CD4-positive, alpha-beta T cell treated with Interferon gamma for 1 hour (primary cell): ENCODE data around the gene CSMD2.

Experiments used
- DNase-seq: peaks from one replicate; pipeline ENCODE4 v3.0.0-alpha.2; 2020

CSMD2 gene

DNA sequence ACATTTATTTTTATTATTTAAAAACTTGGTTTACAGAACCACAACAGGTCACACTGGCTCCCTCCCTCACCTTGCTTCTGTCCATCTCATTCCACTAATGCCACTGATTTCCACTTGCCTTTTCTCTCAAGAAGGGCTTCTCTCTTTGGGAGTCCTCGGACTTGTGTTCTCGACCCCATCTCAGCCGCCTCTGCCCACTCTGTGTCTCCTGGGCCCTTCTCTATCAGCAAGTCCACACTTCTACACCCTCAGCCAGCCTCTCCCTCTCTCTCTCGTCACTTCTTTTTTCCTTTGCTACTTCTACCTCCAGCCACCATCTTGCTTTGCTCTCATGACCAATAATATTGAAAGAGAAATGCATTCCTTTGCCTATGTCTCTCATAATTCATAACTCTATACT lies 171.7 kb downstream of the CSMD2 start:
- DNase-seq = no peak

DNA sequence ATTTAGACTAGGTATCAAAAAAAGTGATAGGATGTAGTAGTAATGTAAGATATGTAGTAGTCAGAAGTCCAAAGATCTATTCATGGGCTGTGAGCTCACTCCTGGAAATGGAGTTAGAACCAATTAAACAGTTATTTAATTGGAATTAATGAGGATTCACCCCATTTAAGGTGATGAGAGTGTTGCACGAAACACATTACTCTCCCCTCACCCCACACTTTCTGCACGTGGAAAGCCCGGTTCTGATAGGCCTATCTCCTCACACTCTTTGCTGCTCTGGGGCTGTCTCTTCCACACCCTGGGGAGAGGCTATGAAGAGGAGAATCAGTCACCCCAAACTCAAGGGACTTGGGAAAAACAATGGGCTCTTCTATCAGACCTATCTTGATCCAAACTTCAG lies 174.7 kb downstream of the CSMD2 start:
- DNase-seq = no peak

DNA sequence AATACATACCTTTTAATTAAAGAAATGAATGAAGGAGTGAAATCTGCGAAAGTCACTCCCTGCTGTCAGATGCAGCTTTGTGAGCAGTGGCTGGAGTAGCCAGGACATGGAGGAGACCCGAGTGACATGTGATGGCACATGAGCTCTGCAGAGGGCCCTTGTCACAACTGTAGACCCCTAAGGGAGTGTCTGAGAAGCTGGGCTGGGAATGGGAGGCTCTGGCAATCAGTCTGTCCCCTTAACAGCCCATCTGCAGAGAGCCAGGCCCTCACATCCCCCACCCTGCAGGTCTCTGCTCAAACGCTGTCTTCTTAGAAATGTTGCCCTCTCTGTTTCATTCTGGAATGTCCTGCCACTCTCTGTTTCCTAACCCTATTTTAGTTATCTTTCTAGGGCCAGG lies 176.9 kb downstream of the CSMD2 start:
- no peak for DNase-seq

DNA sequence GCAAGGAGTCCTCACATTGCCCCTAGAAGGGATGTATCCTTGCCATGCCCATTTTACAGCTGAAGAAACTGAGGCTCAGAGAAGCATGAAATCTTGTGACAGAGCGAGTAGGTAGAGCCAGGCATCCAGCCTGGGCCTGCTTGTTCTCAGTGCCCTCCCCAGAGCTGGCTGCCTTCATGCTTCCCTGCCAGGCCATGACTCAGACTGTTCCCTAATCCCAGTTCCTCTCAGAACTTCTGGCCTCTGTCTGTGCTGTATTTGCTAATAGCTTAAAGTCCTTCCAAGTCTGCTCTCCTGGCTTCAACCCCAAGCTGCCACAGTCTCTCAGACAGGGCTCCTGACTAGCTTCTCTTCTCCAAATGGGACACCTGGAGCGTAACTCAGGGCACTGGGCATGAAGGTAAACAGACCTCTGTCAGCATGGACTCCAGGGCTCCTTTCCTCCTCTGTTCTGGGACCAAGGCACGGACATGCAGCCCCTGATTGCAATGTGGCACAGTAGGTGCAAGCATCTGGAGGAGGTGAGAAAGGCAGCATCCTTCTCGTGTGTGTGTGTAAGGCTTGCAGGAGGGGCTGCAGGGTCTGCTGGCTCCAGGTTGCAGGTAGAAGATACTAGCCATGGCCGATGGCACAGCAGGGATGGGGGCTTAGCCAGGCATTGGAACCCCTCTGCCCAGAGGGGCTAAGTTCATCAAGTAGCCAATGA lies 178.5 kb downstream of the CSMD2 start:
- DNase-seq = no peak

DNA sequence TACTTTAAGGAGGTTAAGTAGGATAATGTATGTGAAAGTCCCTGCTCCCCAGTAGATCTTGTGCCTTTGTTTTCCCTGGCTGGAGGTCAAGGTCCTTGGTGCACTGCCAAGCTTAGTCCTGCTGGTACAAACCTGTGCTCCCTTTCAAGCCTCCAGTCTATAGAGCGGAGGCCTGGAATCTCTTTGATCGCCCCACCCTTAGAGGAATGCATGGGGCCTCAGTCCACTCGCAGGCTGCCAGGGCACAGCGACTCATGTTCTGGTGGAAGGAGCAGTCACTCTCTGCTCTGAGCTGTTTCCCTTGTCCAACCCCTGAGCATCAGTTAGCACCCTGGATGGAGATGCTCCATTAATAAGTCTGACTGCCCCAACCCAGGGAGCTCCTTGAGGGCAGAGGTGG lies 179.4 kb downstream of the CSMD2 start:
- DNase-seq = no peak

DNA sequence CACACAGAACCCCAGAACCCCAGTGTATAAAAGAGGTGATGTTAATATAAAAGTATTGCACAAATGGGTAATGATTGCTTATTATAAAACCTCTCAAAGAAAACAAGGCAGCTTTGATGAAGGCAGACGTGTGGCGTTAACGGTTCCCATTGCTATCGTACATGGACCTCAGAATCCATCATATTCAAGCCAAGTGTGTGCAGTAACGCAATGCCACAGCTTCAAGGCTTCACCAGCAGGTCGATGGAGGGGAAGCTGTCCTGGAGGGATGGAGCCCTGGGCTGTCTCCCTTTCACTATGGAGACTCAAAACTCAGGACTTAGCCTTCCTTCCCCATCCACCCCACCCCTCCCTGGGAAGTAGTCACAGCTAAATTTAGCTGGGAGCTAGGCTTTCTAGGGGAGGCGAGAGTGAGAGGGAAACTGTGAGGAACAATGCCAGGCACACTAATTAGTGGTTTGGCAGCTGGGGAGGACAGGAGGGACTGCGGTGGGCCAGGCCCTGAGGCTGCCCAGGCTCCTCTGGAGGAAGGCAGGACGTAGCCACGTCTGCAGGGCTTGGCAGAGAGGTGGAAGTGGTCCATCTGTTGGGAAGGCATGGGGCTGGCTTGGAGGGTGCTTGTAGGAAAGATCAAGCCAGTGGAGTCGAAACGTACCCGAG lies 180.0 kb downstream of the CSMD2 start:
- no peak for DNase-seq

DNA sequence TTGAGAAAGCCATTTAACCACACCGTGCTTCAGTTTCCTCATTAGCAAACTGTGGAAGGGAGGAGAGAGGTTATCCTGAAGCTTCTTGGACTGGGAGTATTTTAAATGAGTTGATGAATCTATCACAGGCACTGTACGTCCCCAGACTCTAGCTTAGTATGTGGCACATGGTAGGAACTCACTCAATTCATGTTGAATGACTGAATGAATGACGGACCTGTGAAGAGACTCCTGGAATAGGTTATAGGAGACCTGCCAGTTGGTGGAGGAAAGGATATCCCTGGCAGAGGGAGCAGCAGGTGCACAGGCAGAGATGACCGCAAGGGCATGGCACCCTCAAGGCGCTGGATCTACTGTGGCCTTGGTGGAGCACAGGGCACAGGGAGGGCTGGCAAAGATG lies 182.6 kb downstream of the CSMD2 start:
- DNase-seq = no peak

DNA sequence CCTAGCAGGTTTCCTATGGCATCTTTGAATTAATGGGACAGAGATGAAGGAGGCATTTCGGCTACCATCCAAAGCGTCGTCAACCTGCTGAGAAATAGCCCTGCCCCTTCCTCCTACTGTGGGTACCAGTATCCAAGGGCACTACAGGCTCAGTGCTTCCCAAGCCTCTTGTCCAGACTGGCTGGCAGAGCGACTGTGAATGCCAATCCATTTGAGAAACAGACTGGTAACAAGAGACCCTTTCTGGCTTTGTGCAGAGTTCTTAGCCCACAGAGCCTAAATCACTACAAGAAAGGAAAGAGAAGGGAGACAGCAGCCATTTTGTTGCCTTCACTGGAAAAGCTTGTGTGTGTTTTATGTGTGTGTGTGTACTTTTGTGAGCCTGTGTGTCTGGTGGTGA lies 185.7 kb downstream of the CSMD2 start:
- no peak for DNase-seq

DNA sequence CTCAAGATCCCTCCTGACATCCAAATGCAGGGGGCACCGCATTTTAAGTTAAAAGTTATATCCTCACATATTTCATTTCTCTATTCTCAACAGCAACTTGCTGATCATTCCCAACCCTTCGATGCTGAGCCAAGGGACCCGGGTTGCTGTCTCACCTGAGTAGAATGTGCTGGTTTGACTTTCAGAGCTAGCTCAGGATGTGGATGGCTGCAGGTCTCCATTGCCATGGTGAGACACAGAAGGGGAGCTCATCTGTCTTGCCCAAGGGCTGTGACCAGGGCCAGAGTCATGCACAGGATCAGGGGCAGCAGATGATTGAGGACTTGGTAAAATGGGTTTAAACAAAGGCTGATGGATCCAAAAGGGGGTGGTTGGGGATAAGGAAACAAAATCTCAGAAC lies 189.1 kb downstream of the CSMD2 start:
- DNase-seq = no peak

DNA sequence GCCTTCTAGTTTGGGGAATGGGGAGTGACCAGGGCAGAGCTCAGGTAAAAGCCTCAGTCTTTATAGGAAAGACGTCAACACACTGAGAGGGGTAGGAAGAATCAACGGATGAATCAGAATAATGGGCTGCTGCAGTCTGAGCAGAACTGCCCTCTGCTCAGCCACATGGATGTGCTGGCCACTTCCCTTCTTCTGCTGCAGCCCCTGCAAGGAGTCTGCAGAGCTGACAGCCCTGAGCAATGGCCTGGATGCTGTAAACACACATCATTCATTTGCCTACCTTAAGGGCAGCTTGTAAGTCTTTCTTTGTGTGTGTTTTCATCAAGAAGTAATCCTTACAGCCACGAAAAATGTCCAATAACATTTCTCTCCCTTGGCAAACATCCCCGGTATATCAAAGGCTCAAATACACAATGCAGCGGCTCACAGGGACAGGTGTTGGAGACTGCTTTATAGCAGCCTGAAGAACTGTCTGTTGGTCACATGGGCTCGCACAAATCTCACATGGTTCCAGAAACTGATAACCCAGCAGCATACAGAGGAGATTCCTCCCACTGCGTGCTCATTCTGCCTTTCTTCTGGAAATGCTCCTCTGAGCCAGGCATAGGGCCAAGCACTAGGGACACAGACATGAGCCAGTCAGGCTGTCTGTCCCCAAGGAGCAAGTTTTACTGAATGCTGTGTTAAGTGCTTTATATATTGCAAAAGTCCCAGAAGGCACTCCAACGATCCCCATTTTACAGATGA lies 191.1 kb downstream of the CSMD2 start:
- DNase-seq = no peak

DNA sequence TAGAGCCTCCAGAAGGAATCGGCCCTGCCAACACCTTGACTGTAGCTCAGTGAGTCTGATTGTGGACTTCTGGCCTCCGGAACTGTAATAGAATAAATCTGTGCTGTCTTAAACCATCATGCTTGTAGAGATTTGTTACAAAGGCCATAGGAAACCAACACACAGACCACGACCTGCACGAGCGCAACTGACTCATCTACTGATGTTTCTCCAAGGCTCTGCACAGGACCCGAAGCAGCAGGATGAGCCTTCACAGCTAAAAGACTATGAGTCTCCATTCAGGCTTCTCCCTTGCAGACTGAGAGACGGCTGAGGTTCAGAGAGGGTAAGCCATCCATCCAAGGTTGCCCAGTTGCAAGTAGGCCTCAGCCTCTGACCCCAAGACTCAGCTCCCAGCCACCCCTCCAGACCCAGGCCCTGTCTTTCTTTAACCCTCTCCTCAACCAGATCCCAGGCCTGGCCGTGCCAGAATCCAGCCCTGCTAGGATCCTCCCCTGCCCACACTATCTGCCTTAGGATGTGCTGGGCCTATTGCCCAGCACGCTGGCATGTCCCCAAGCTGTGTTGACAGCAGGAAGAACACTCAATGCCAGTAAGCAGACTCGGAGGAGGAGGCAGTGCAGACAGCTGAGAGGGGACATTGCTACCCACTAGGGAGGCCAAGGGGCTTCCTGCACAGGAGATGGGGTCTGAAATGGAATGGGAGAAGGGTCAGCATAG lies 192.2 kb downstream of the CSMD2 start:
- no peak for DNase-seq

DNA sequence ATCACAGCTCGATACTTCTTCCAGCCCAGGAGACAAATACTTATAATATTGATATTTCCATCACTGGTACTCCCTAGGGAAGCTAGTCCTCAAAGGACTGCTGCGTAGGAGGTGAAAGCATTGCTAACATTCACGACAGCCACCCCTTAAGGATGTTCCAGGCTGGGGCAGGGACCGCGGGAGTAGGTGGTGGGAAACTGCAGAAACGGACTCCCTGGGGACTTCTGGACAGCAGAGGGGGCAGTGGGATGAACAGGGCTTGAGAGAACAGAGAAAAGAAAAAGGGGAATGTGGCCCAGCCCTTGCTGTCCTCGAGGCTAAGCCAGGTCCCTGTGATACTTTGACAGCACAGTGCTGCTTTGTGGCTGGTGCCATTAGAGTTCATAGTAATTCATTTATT lies 193.1 kb downstream of the CSMD2 start:
- DNase-seq = no peak

DNA sequence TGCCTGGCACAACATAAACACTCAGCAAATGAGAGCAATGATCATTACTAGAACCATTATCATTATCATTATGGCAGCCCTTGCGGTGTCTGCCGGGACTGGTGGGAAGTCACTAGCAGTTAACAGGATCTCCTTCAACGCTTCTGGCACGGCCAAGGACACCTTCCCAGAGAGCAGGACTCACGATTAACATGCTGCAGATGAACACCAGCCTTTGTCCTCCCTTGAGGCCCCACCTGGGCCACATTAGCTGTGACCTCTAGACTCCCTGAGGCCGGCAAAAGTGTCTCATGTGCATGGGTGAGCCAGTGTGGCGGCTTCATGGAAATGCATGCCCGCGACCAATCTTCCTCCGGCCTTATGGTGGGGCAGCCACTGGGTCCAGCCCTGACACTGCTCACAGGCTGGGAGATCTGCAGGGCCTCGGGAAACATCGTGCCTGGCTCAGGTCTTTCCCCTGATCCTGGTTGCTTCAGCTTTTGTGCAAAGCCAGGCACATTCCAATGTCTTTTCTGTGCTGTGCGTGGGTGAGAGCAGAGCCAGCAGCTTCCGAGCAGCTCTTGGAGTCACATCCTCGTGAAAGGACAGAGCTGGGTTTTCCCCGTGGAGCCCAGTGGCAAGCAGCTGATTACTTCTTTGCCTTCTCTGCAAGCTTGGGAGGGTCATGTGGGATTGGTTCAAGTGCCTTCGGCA lies 193.9 kb downstream of the CSMD2 start:
- DNase-seq = no peak

DNA sequence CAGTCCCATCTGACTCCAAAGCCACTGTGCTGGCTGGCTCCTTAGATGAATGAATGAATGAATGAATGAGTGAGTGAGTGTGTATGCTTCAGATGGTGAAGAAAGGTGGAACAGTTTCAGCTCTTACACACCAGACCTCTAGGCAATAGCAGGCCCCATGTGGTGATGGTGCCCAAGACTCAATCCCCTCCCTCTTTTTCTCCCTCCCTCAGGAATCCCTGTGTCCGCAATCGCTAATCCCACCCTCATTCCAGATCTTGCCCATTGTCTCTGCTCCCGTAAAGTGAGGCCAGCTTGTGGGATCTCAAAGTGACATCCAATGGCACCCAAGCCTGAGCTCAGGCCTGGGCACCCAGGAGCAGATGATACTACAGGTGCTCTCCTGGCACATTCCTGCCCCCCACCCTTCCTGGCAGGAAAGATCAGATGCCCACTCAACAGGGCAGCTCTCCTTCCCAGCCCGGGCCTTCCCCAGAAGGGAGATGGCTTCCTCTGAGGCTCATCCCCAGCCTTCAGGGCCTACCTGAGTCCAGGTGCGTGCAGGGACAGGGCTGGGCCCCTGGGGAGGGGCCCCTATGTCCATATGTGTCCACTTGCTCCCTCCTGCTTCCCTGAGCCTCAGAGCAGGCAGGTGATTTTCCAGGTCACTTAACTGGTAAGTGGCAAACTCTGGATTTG lies 194.7 kb downstream of the CSMD2 start:
- DNase-seq = no peak

DNA sequence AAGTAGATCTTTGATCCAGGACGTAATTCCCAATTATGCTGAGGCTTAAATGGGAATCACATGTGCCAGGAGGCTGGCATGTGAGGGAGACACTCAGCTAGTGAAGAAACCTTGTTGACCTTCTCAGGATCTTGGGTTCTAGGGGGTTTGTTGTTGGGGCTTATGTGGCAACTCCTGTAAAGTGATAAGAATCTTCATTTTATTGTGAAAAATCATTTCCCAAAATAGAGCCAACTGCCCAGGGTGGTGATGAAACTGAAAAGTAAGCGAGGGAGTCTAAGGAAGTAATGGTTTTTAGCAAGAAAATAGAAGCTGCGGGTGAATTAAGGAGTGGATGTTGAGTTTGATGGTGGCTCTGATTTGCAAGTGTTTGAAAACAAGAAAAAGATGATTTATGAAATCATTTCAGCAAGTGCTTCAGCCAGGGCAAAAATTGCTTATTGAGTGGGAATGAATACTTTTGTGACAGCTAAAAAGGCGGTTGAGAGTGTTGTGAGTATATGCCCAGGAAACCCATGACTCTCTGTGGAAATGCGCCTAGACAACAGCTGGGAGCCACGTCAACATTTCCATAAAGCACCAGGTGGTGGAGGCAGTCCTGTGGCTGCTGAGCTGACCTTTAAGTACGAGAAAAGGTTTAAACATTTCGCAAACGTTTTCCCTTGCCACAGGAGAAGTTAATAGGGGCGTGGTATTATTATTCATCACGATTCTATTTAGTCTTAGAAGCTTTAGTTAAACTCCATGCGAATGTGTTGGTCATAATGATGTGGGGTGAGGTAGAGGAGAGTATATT lies 198.5 kb downstream of the CSMD2 start:
- no peak for DNase-seq

DNA sequence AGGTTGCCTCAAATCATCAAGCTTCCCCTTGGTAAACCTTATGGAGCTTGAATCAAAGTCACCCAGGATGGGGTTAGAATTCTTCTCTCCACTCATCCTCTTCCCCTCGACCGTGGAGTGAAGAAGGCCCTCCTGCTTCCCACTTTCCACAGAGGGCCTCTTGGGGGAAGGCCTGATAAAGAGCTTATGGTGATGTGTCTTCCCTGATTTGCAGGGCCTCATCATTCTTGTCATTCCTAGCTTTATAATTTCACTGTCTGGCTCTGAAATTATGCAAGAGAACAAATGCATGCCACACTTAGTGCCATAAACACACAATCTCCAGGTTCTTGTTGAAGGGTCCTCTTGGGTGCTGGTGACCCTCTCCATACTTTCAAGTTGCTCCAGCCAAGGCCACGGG lies 199.9 kb downstream of the CSMD2 start:
- no peak for DNase-seq

DNA sequence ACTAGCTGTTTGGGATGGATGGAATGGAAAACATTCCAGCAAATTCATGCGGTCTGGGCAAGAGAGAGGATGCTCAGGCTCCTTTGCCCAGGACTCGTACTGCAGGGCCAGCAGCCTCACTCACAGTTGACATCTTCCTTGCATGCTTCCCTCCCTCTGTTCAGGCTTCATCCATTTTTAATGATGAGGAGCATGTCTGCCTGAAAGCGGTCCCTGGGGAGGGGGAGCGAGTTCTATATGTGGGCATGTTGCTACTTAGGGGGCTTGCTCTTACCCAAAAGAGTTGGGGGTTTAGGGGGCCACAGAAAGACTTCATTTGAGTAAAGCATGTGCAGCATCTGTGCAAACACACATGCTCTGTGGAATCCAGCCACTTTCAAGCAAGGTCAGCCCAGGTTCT lies 203.0 kb downstream of the CSMD2 start:
- DNase-seq = no peak

DNA sequence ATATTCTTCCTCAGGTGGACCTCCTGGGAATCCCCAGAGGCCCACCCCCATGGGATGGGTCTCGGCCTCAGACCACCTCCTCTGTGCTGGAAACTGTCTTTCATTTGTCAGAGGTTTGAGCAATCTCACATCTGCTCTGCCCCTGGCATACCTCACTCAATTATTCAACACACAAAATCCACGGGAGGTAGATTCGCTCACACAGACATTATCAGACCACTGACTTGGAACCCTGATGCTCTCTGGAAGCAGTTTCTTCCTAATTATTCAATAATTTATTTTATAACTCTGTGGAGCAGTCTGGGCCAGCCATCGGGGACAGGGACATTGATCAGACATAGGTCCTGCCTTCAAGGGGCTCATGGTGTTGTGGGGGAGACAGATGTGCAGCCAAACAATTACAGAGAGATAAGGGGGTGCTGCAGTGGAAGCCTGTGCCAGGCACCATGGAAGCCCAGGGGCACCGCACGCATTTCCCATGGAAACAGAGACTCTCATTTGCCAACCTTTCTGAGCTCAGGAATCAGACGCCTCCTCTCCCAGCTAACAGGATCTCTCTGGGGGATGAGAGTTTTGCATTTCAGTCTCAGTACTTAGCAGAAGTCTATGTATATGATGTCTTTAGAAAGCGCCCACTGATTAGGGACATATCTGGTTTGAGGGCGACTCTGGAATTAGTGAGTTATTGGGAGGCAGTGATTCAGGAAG lies 204.7 kb downstream of the CSMD2 start:
- DNase-seq = no peak

DNA sequence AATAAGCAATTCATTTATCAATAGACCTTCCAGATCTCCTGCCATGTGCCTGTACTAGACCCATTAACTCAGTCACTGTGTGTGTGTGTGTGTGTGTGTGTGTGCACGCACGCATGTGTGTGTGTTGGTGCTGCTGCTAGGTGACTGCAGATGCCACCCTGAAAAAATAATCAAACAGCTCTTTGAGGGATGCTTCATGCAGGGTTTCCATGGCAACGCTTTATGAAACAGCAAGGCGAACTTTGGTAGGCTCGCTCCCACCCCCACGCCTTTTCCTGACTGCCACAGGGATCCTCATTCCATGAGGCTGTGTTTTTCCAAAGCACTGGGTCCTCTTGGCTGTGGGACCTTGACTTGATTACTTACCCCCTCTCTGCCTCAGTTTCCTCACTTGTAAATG lies 207.2 kb downstream of the CSMD2 start:
- DNase-seq = no peak

DNA sequence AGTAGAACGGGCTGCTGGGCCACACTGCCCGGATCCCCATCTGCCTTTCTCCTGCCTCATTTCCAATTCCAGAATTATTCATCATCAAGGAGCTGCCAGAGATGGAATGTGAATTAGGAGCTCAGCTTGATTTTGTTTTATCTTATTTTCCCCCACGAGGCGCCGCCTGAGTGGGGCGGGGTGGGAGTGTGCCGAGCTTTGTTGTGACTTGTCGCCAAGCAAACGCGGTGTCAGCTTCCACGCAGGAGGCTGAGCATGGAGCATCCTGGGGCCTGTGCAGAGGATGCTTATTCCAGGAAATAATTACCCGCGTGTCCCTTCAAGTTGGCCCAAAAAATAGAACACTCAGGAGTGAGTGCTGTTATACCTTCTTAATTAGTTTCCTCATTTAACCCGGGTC lies 209.9 kb downstream of the CSMD2 start:
- no peak for DNase-seq

DNA sequence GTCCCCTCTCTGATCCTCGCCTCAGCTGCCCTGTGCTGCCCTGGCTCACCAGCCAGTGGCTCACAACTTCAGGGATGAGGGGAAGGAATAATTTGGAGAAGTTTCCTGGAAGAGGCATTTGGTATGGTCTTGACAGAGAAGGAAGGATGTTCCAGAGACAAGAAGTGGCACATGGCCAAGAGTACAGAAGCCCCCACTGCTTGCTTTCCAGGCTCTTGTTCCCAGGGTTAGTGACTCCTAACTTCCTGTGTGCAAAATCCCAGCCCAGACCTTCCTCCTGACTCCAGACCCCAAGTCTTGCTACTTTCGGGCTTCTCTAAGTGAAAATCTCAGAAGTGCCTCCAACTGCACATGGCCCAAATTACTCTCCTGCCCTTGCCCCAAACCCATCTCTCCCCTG lies 215.5 kb downstream of the CSMD2 start:
- DNase-seq = no peak
